HepG2 (cell line): Measurements from ENCODE around the gene ZBTB4. TPM values are rescaled to one million over a fixed set of nuclear protein-coding genes. Genes with fewer than 3 reads are reported as not detected.

Experiments used
- ARID3A ChIP-seq: IDR thresholded peaks from 2 replicates; pipeline ENCODE4 v1.6.1; 2012; ENCODE audit warnings: low read depth, low read length, improper control_type of control experiment
- CTCF ChIP-seq: sonication (generic); formaldehyde crosslinking; IDR thresholded peaks from 2 replicates; pipeline ENCODE4 v1.5.0; 2020; ENCODE audit warnings: mild to moderate bottlenecking, missing genetic modification reagents, moderate library complexity
- E2F5 ChIP-seq: sonication (generic); formaldehyde crosslinking; conservative IDR thresholded peaks from 2 replicates; pipeline ENCODE4 v1.4.0; 2020; ENCODE audit warnings: missing genetic modification reagents
- HMGXB4 ChIP-seq, 2 experiments: sonication (generic) in 1 of 2; formaldehyde crosslinking in 1 of 2; IDR thresholded peaks; 2 replicates each; pipeline versions ENCODE4 v1.4.0 to v1.6.1; 2018 to 2020; ENCODE audit warnings: missing genetic modification reagents in 2 of 2, borderline replicate concordance in 1 of 2, low read depth in 1 of 2, mild to moderate bottlenecking in 1 of 2, missing biosample characterization in 1 of 2
- MAFK ChIP-seq, 2 experiments: IDR thresholded peaks in 1 of 2; conservative IDR thresholded peaks in 1 of 2; 2 replicates each; pipeline ENCODE4 v1.6.1; 2011; ENCODE audit warnings: improper control_type of control experiment in 2 of 2, low read length in 2 of 2
- RAD51 ChIP-seq: fragments of 450-650 bp; IDR thresholded peaks from 2 replicates; pipeline ENCODE4 v1.6.1; 2016; ENCODE audit warnings: borderline replicate concordance
- RARA ChIP-seq: IDR thresholded peaks from 2 replicates; pipeline ENCODE4 v1.6.1; 2016; ENCODE audit warnings: missing genetic modification reagents, missing compliant biosample characterization
- SAP130 ChIP-seq: IDR thresholded peaks from 2 replicates; pipeline ENCODE4 v1.6.1; 2016; ENCODE audit warnings: low read depth
- SIN3B ChIP-seq: fragments of 150-350 bp; IDR thresholded peaks from 2 replicates; pipeline ENCODE4 v1.6.1; 2014; ENCODE audit warnings: low read length
- SP2 ChIP-seq: sonication (generic); formaldehyde crosslinking; IDR thresholded peaks from 2 replicates; pipeline ENCODE4 v1.5.1; 2020; ENCODE audit warnings: mild to moderate bottlenecking, missing genetic modification reagents
- SPEN ChIP-seq: sonication (generic); formaldehyde crosslinking; IDR thresholded peaks from 2 replicates; pipeline ENCODE4 v1.5.1; 2020; ENCODE audit warnings: low read depth, mild to moderate bottlenecking, missing genetic modification reagents
- THYN1 ChIP-seq: sonication (generic); formaldehyde crosslinking; IDR thresholded peaks from 2 replicates; pipeline ENCODE4 v1.8.1; 2023; ENCODE audit warnings: low read depth, mild to moderate bottlenecking, moderate library complexity, missing genetic modification reagents, borderline replicate concordance
- ZBTB3 ChIP-seq: sonication (generic); formaldehyde crosslinking; IDR thresholded peaks from 2 replicates; pipeline ENCODE4 v1.4.0; 2020; ENCODE audit warnings: low read depth, mild to moderate bottlenecking, moderate library complexity, missing genetic modification reagents, borderline replicate concordance
- ZNF136 ChIP-seq: sonication (generic); formaldehyde crosslinking; IDR thresholded peaks from 2 replicates; pipeline ENCODE4 v1.8.1; 2022; ENCODE audit warnings: low read depth, mild to moderate bottlenecking, moderate library complexity, missing genetic modification reagents
- ZNF143 ChIP-seq: sonication (generic); formaldehyde crosslinking; IDR thresholded peaks from 2 replicates; pipeline ENCODE4 v1.4.0; 2020; ENCODE audit warnings: missing genetic modification reagents
- ZNF3 ChIP-seq: IDR thresholded peaks from 2 replicates; pipeline ENCODE4 v1.7.0; 2017; ENCODE audit warnings: inconsistent platforms
- ZNF432 ChIP-seq: sonication (generic); formaldehyde crosslinking; IDR thresholded peaks from 2 replicates; pipeline ENCODE4 v1.5.0; 2020; ENCODE audit warnings: missing genetic modification reagents, mild to moderate bottlenecking, borderline replicate concordance
- ZNF563 ChIP-seq: sonication (generic); formaldehyde crosslinking; IDR thresholded peaks from 2 replicates; pipeline ENCODE4 v1.8.0; 2022; ENCODE audit warnings: mild to moderate bottlenecking, moderate library complexity, missing genetic modification reagents
- ZNF564 ChIP-seq: sonication (generic); formaldehyde crosslinking; IDR thresholded peaks from 2 replicates; pipeline ENCODE4 v1.8.1; 2023; ENCODE audit warnings: mild to moderate bottlenecking, missing genetic modification reagents
- ZNF703 ChIP-seq: sonication (generic); formaldehyde crosslinking; IDR thresholded peaks from 2 replicates; pipeline ENCODE4 v1.5.1; 2020; ENCODE audit warnings: missing genetic modification reagents, mild to moderate bottlenecking, moderate library complexity, borderline replicate concordance
- ZNF720 ChIP-seq: sonication (generic); formaldehyde crosslinking; IDR thresholded peaks from 2 replicates; pipeline ENCODE4 v1.4.0; 2020; ENCODE audit warnings: missing genetic modification reagents
- ZNF780A ChIP-seq: sonication (generic); formaldehyde crosslinking; IDR thresholded peaks from 2 replicates; pipeline ENCODE4 v1.8.0; 2022; ENCODE audit warnings: mild to moderate bottlenecking, missing genetic modification reagents, moderate library complexity
- polyA plus RNA-seq, 8 experiments: library from polyadenylated mRNA; depleted of rRNA in 3 of 8; stranded (reverse) in 7 of 8; unstranded in 1 of 8; fragments of >200 nt; fragmentation: Illumina TruSeq in 4 of 8; extraction: Trizol in 4 of 8; gene quantifications; 2 replicates each; pipeline versions ENCODE4 v1.2.1 to v1.2.3, GENCODE V29; 2011 to 2016; ENCODE audit warnings: low read depth in 4 of 8, missing spikeins in 1 of 8, mixed read lengths in 1 of 8; ENCODE audit not compliant: insufficient read depth in 1 of 8
- total RNA-seq, 5 experiments: library from RNA; depleted of rRNA; stranded (reverse); fragments of >200 nt; fragmentation: Illumina TruSeq; extraction: Trizol; gene quantifications; 2 replicates each; pipeline ENCODE4 v1.2.3, GENCODE V29; 2016; ENCODE audit warnings: low read depth in 1 of 5

Gene ZBTB4
- total and polyA plus RNA-seq, 2 of the 13 experiments (the other 11 are each of a cell fraction or from before 2014, with no cell fraction given), result 4.3 to 7.4 TPM

GRCh38 chr17:7479213-7480088, at the start of gene ZBTB4 (continued):
- no peak for TF ChIP-seq ZNF780A (CRISPR knock-in tag)
- TF ChIP-seq SAP130 (CRISPR knock-in tag), result peak; percentile 9; the same call in 1 of the 2 replicates
- no peak; the same call in 1 of the 2 replicates for TF ChIP-seq ZNF563 (CRISPR knock-in tag)
- 0 out of 2 replicates have a peak, but pooled peaks have one; percentile 11 for TF ChIP-seq RARA (CRISPR knock-in tag)
- no peak for TF ChIP-seq SIN3B
- TF ChIP-seq CTCF (CRISPR knock-in tag), result no peak
- TF ChIP-seq ZNF143 (CRISPR knock-in tag), result no peak
- no peak for TF ChIP-seq SP2 (CRISPR knock-in tag)
- peak; percentile 16; the same call in 1 of the 2 replicates for TF ChIP-seq SPEN (CRISPR knock-in tag)
- TF ChIP-seq E2F5 (CRISPR knock-in tag), result no peak
- TF ChIP-seq ZNF564 (CRISPR knock-in tag), result peak; percentile 33; the same call in 1 of the 2 replicates
- TF ChIP-seq ZNF3 (CRISPR knock-in tag), result no peak
- peak; percentile 38 to 45; a peak in 3 of 4 replicates for TF ChIP-seq HMGXB4 (CRISPR knock-in tag; IDR thresholded peaks at IDR 0.05; ENCODE audit: borderline replicate concordance in 1 of 2, low read depth in 1 of 2)
- TF ChIP-seq ZNF720 (CRISPR knock-in tag), result no peak
- no peak for TF ChIP-seq MAFK (conservative IDR thresholded peaks at IDR 0.05 in 1 of 2, IDR thresholded peaks at IDR 0.05 in 1 of 2; ENCODE audit: low read length in 2 of 2)
- no peak for TF ChIP-seq ZNF432 (CRISPR knock-in tag)
- TF ChIP-seq RAD51, result no peak
- no peak for TF ChIP-seq ARID3A
- no peak for TF ChIP-seq ZNF136 (CRISPR knock-in tag)
- TF ChIP-seq THYN1, result no peak
- TF ChIP-seq ZBTB3 (CRISPR knock-in tag), result no peak
- TF ChIP-seq ZNF703, result no peak
